Gastrocnemius medialis (tissue), 4 donors: ENCODE data around the gene GFRA1.

Experiments used
- POLR2A ChIP-seq, 2 donors: fragments of 450-650 bp; IDR thresholded peaks; one replicate each; pipeline ENCODE4 v1.6.1; 2017; ENCODE audit warnings: antibody characterized with exemption in 2 of 2, mild to moderate bottlenecking in 2 of 2, moderate library complexity in 2 of 2
- TF ChIP-seq, protein P1 (sequence below), 5 experiments: fragments of 450-650 bp in 3 of 5; fragments of 200-600 bp in 2 of 5; sonication (generic) in 2 of 5; IDR thresholded peaks in 4 of 5; conservative IDR thresholded peaks in 1 of 5; 1 replicate in 4 of 5; 2 replicates in 1 of 5; pipeline ENCODE4 v1.5.1; 2016 to 2019; ENCODE audit warnings: antibody characterized with exemption in 5 of 5, mild to moderate bottlenecking in 3 of 5, moderate library complexity in 3 of 5

DNA sequence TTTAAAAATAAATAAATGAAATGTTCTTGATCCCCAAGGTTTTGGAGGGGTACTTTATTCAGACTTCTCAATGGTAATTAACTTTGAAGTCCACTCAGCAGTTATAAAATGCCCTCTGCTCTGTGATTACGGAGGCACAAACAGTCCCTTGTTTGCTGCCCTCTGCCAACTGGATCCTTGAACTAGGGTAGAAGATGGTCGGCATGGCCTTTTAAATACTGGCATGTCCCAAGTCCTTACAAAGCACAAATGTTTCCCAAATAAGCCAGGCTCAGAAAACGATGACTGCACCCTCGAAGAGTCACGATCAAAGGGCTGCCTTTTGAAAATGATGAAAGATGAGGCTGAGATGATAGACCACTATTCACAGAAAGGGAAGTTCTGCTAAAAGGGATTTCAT lies 47.0 kb downstream of the GFRA1 start:
- TF ChIP-seq POLR2A (IDR thresholded peaks at IDR 0.05): no peak
- TF ChIP-seq, protein P1, sequence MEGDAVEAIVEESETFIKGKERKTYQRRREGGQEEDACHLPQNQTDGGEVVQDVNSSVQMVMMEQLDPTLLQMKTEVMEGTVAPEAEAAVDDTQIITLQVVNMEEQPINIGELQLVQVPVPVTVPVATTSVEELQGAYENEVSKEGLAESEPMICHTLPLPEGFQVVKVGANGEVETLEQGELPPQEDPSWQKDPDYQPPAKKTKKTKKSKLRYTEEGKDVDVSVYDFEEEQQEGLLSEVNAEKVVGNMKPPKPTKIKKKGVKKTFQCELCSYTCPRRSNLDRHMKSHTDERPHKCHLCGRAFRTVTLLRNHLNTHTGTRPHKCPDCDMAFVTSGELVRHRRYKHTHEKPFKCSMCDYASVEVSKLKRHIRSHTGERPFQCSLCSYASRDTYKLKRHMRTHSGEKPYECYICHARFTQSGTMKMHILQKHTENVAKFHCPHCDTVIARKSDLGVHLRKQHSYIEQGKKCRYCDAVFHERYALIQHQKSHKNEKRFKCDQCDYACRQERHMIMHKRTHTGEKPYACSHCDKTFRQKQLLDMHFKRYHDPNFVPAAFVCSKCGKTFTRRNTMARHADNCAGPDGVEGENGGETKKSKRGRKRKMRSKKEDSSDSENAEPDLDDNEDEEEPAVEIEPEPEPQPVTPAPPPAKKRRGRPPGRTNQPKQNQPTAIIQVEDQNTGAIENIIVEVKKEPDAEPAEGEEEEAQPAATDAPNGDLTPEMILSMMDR (IDR thresholded peaks at IDR 0.05 in 4 of 5, conservative IDR thresholded peaks at IDR 0.05 in 1 of 5): no peak
